Stimulated activated naive B cell treated with anti-CD40 and anti-IgM and Interleukin-4, amounts not matched to agents 10 μg/mL and 1 μg/mL and 100 μg/mL, for 72 hours (primary cell): ENCODE results near the gene NEMF.
"Not testable (repeated sequence)": the region's sequence is repeated elsewhere in the genome, so short reads cannot be mapped to it uniquely, and the experiment has no call there.

Source experiments
- ATAC-seq, 2 donors: fragments of 150-1000 bp; cut with Tn5 transposase; replicated peaks; 2 replicates each; pipeline ENCODE4 v1.10.0; 2021; ENCODE audit warnings: moderate library complexity in 1 of 2
- DNase-seq: peaks from one replicate; pipeline ENCODE4 v3.0.0; 2021
- H3K27ac Mint-ChIP-seq: one replicate; pipeline ENCODE4 v1.8.0; 2022; ENCODE audit warnings: mild to moderate bottlenecking, mixed read lengths
- H3K27me3 Mint-ChIP-seq, 2 donors: one replicate each; pipeline ENCODE4 v1.8.0; 2022; ENCODE audit warnings: mixed read lengths in 2 of 2
- H3K36me3 Mint-ChIP-seq, 2 donors: one replicate each; pipeline ENCODE4 v1.8.0; 2022; ENCODE audit warnings: mixed read lengths in 2 of 2, mild to moderate bottlenecking in 1 of 2
- H3K4me1 Mint-ChIP-seq, 2 donors: one replicate each; pipeline ENCODE4 v1.8.0; 2022; ENCODE audit warnings: mixed read lengths in 2 of 2, mild to moderate bottlenecking in 1 of 2
- H3K4me3 Mint-ChIP-seq, 2 donors: one replicate each; pipeline ENCODE4 v1.8.0; 2022; ENCODE audit warnings: mild to moderate bottlenecking in 2 of 2, mixed read lengths in 2 of 2, moderate library complexity in 1 of 2
- H3K9me3 Mint-ChIP-seq, 2 donors: one replicate each; pipeline ENCODE4 v1.8.0; 2022; ENCODE audit warnings: mixed read lengths in 2 of 2, mild to moderate bottlenecking in 1 of 2

Gene NEMF

GRCh38 chr14:49828640-49829039, 23.9 kb downstream of the NEMF start:
- Mint-ChIP-seq H3K27ac (no peak overlapping the region), H3K9me3 (no peaks in the 10 kb centered on the region), H3K4me3 (no peak overlapping the region), H3K36me3 (peaks cover 30 to 56% of the 10 kb centered on the region in 2 donors), H3K4me1 (peaks cover 4 to 6% of the 10 kb centered on the region in 2 donors), H3K27me3 (no peaks in the 10 kb centered on the region)
- no peak for DNase-seq
- ATAC-seq = no peak

- no peak for DNase-seq
- Mint-ChIP-seq H3K36me3 (peaks cover 59 to 64% of the 10 kb centered on the region in 2 donors), H3K27me3 (no peaks in the 10 kb centered on the region), H3K9me3 (peaks cover 4 to 8% of the 10 kb centered on the region in 2 donors), H3K4me3 (no peak overlapping the region), H3K4me1 (peaks cover 8 to 10% of the 10 kb centered on the region in 2 donors), H3K27ac (no peak overlapping the region)
- no peak for ATAC-seq
Measured at GRCh38 chr14:49820176-49820575, 32.4 kb downstream of the NEMF start.

GRCh38 chr14:49816844-49817243, 35.7 kb downstream of the NEMF start:
- peaks cover 62 to 69% of the 10 kb centered on the region in 2 donors for H3K36me3 Mint-ChIP-seq

GRCh38 chr14:49816118-49816517, 36.5 kb downstream of the NEMF start:
- not testable (repeated sequence) for H3K27me3 Mint-ChIP-seq, H3K4me3 Mint-ChIP-seq, H3K9me3 Mint-ChIP-seq, ATAC-seq, DNase-seq, H3K4me1 Mint-ChIP-seq
- Mint-ChIP-seq H3K36me3 (peaks cover 66 to 77% of the 10 kb centered on the region in 2 donors), H3K27ac (peak overlapping the region; percentile 63)

More at GRCh38 chr14:49816844-49817243, 35.7 kb downstream of the NEMF start:
- Mint-ChIP-seq H3K4me1 (peaks cover 8 to 10% of the 10 kb centered on the region in 2 donors), H3K27ac (peak overlapping the region; percentile 63), H3K4me3 (no peak overlapping the region), H3K9me3 (peaks cover 4 to 9% of the 10 kb centered on the region in 2 donors), H3K27me3 (no peaks in the 10 kb centered on the region)
- ATAC-seq = no peak
- no peak for DNase-seq

- ATAC-seq (no peak), DNase-seq (no peak)
- Mint-ChIP-seq H3K27me3 (no peaks in the 10 kb centered on the region), H3K4me3 (no peak overlapping the region), H3K4me1 (no peaks in the 10 kb centered on the region), H3K27ac (no peak overlapping the region), H3K36me3 (peaks cover 36 to 58% of the 10 kb centered on the region in 2 donors), H3K9me3 (peaks cover 0 to 1% of the 10 kb centered on the region in 2 donors)
Measured at GRCh38 chr14:49808780-49809179, 43.8 kb downstream of the NEMF start.

- peaks cover 28 to 47% of the 10 kb centered on the region in 2 donors for H3K36me3 Mint-ChIP-seq
Measured at GRCh38 chr14:49796025-49796424, 56.6 kb downstream of the NEMF start.

GRCh38 chr14:49792618-49793017, 60.0 kb downstream of the NEMF start:
- H3K4me1 Mint-ChIP-seq = no peaks in the 10 kb centered on the region
- no peak overlapping the region for H3K27ac Mint-ChIP-seq
- no peak overlapping the region for H3K4me3 Mint-ChIP-seq
- DNase-seq (no peak), ATAC-seq (no peak)
- peaks cover 42 to 53% of the 10 kb centered on the region in 2 donors for H3K36me3 Mint-ChIP-seq
- H3K27me3 Mint-ChIP-seq = no peaks in the 10 kb centered on the region
- H3K9me3 Mint-ChIP-seq = no peaks in the 10 kb centered on the region

More at GRCh38 chr14:49796025-49796424, 56.6 kb downstream of the NEMF start:
- H3K27ac Mint-ChIP-seq = no peak overlapping the region
- H3K9me3 Mint-ChIP-seq = no peaks in the 10 kb centered on the region
- no peak overlapping the region for H3K4me3 Mint-ChIP-seq
- DNase-seq = no peak
- H3K27me3 Mint-ChIP-seq = no peaks in the 10 kb centered on the region
- no peaks in the 10 kb centered on the region for H3K4me1 Mint-ChIP-seq
- ATAC-seq = no peak

GRCh38 chr14:49786315-49786714, 66.3 kb downstream of the NEMF start:
- H3K36me3 Mint-ChIP-seq = peaks cover 36 to 39% of the 10 kb centered on the region in 2 donors
- H3K9me3 Mint-ChIP-seq = no peaks in the 10 kb centered on the region
- H3K27me3 Mint-ChIP-seq = no peaks in the 10 kb centered on the region
- no peak for DNase-seq
- H3K27ac Mint-ChIP-seq = no peak overlapping the region
- H3K4me3 Mint-ChIP-seq = no peak overlapping the region
- peaks cover 2 to 6% of the 10 kb centered on the region in 2 donors for H3K4me1 Mint-ChIP-seq
- ATAC-seq = no peak

GRCh38 chr14:49783394-49784014, 69.1 kb downstream of the NEMF start:
- Mint-ChIP-seq H3K4me3 (no peak overlapping the region), H3K27ac (no peak overlapping the region), H3K27me3 (no peaks in the 10 kb centered on the region), H3K9me3 (no peaks in the 10 kb centered on the region), H3K4me1 (peaks cover 2 to 6% of the 10 kb centered on the region in 2 donors), H3K36me3 (peaks cover 23 to 30% of the 10 kb centered on the region in 2 donors)
- no peak for ATAC-seq
- DNase-seq = no peak

GRCh38 chr14:49781040-49781439, 71.5 kb downstream of the NEMF start:
- peaks cover 19 to 30% of the 10 kb centered on the region in 2 donors for H3K36me3 Mint-ChIP-seq
- DNase-seq, H3K27me3 Mint-ChIP-seq, H3K4me1 Mint-ChIP-seq, ATAC-seq, H3K9me3 Mint-ChIP-seq, H3K4me3 Mint-ChIP-seq: not testable (repeated sequence)
- peak overlapping the region; percentile 59 for H3K27ac Mint-ChIP-seq

GRCh38 chr14:49778421-49778820, 74.2 kb downstream of the NEMF start:
- Mint-ChIP-seq H3K27ac (no peak overlapping the region), H3K4me1 (peaks cover 0 to 2% of the 10 kb centered on the region in 2 donors), H3K9me3 (no peaks in the 10 kb centered on the region), H3K4me3 (no peak overlapping the region), H3K27me3 (no peaks in the 10 kb centered on the region), H3K36me3 (peaks cover 19 to 36% of the 10 kb centered on the region in 2 donors)
- ATAC-seq (no peak), DNase-seq (no peak)

GRCh38 chr14:49774106-49774505, 78.5 kb downstream of the NEMF start:
- ATAC-seq (no peak), DNase-seq (no peak)
- H3K4me3 Mint-ChIP-seq = no peak overlapping the region
- H3K36me3 Mint-ChIP-seq = peaks cover 12 to 22% of the 10 kb centered on the region in 2 donors
- no peaks in the 10 kb centered on the region for H3K27me3 Mint-ChIP-seq
- H3K9me3 Mint-ChIP-seq = no peaks in the 10 kb centered on the region
- H3K27ac Mint-ChIP-seq = no peak overlapping the region
- H3K4me1 Mint-ChIP-seq = peaks cover 13 to 26% of the 10 kb centered on the region in 2 donors

- DNase-seq, H3K4me3 Mint-ChIP-seq, ATAC-seq, H3K27ac Mint-ChIP-seq, H3K27me3 Mint-ChIP-seq, H3K9me3 Mint-ChIP-seq: not testable (repeated sequence)
- H3K4me1 Mint-ChIP-seq = peaks cover 16 to 33% of the 10 kb centered on the region in 2 donors
- H3K36me3 Mint-ChIP-seq = peaks cover 11 to 18% of the 10 kb centered on the region in 2 donors
Measured at GRCh38 chr14:49771691-49772090, 80.9 kb downstream of the NEMF start.

GRCh38 chr14:49770212-49770817, 82.3 kb downstream of the NEMF start:
- DNase-seq (no peak), ATAC-seq (no peak)
- Mint-ChIP-seq H3K36me3 (peaks cover 6 to 12% of the 10 kb centered on the region in 2 donors), H3K4me3 (no peak overlapping the region), H3K27ac (no peak overlapping the region), H3K4me1 (peaks cover 17 to 34% of the 10 kb centered on the region in 2 donors), H3K27me3 (no peaks in the 10 kb centered on the region), H3K9me3 (no peaks in the 10 kb centered on the region)
